GM23248 (cell line): ENCODE data around the gene FTCDNL1. TPM values are rescaled to one million over a fixed set of nuclear protein-coding genes. Genes with fewer than 3 reads are reported as not detected.

Experiments
- DNase-seq: peaks from one replicate; pipeline ENCODE4 v3.0.0-alpha.2; 2015
- H2AFZ ChIP-seq: fragments of 200-600 bp; sonication (generic); 2 replicates; pipeline ENCODE4 v1.6.1; 2016; ENCODE audit warnings: antibody characterized with exemption
- H3F3A ChIP-seq: fragments of 200-600 bp; sonication (generic); 2 replicates; pipeline ENCODE4 v1.6.1; 2016; ENCODE audit warnings: mild to moderate bottlenecking, antibody characterized with exemption, mixed run types; ENCODE audit not compliant: insufficient read depth
- H3K27ac ChIP-seq: fragments of 200-600 bp; sonication (generic); 2 replicates; pipeline ENCODE4 v1.5.1; 2016; ENCODE audit warnings: mild to moderate bottlenecking
- H3K27me3 ChIP-seq: fragments of 200-600 bp; sonication (generic); replicated peaks from 2 replicates; pipeline ENCODE4 v1.6.1; 2016; ENCODE audit warnings: mild to moderate bottlenecking; ENCODE audit not compliant: insufficient read depth
- H3K36me3 ChIP-seq: fragments of 200-600 bp; sonication (generic); 2 replicates; pipeline ENCODE4 v1.6.1; 2016; ENCODE audit warnings: low read depth, mild to moderate bottlenecking
- H3K4me1 ChIP-seq: fragments of 200-600 bp; sonication (generic); 2 replicates; pipeline ENCODE4 v1.6.1; 2016; ENCODE audit warnings: mild to moderate bottlenecking; ENCODE audit not compliant: insufficient read depth
- H3K4me2 ChIP-seq: fragments of 200-600 bp; sonication (generic); one replicate; pipeline ENCODE4 v1.6.1; 2016; ENCODE audit warnings: mild to moderate bottlenecking; ENCODE audit not compliant: unreplicated experiment
- H3K4me3 ChIP-seq: fragments of 200-600 bp; sonication (generic); 2 replicates; pipeline ENCODE4 v1.5.1; 2016; ENCODE audit warnings: mild to moderate bottlenecking
- H3K79me2 ChIP-seq: fragments of 200-600 bp; sonication (generic); 2 replicates; pipeline ENCODE4 v1.6.1; 2016; ENCODE audit warnings: mild to moderate bottlenecking; ENCODE audit not compliant: insufficient read depth
- H3K9ac ChIP-seq: fragments of 200-600 bp; sonication (generic); 2 replicates; pipeline ENCODE4 v1.6.1; 2016; ENCODE audit warnings: mild to moderate bottlenecking
- H3K9me2 ChIP-seq: fragments of 200-600 bp; sonication (generic); 2 replicates; pipeline ENCODE4 v1.6.1; 2016; ENCODE audit warnings: mixed run types, mild to moderate bottlenecking, moderate library complexity; ENCODE audit not compliant: insufficient read depth
- H3K9me3 ChIP-seq: fragments of 200-600 bp; sonication (generic); one replicate; pipeline ENCODE4 v1.6.1; 2017; ENCODE audit warnings: low read depth
- H4K20me1 ChIP-seq: fragments of 200-600 bp; sonication (generic); 2 replicates; pipeline ENCODE4 v1.6.0; 2016; ENCODE audit not compliant: insufficient read depth
- EZH2 ChIP-seq: fragments of 200-600 bp; sonication (generic); IDR thresholded peaks from 2 replicates; pipeline ENCODE4 v1.6.1; 2018; ENCODE audit warnings: antibody characterized with exemption, mild to moderate bottlenecking; ENCODE audit not compliant: insufficient read depth, poor library complexity, severe bottlenecking
- EZH2phosphoT487 ChIP-seq: fragments of 200-600 bp; sonication (generic); IDR thresholded peaks from 2 replicates; pipeline ENCODE4 v1.6.1; 2018; ENCODE audit warnings: antibody characterized with exemption, moderate library complexity, mild to moderate bottlenecking, low read depth; ENCODE audit not compliant: insufficient read depth
- WGBS, 2 experiments: methylation state at CpG; one replicate each; pipeline ENCODE4 v1.1.6; 2015 to 2017; ENCODE audit warnings: low lambda C conversion rate in 2 of 2, low coverage in 1 of 2; ENCODE audit errors: missing lambda C conversion rate in 2 of 2; 5-methylcytosine and 5-hydroxymethylcytosine counted together
- in situ Hi-C: fragments of 300-500 bp; cut with MboI; formaldehyde crosslinking; loops from 2 replicates; pipeline ENCODE4 v1.15.0; 2020
- polyA plus RNA-seq: library from polyadenylated mRNA; unstranded; fragments of >200 nt; fragmentation: Nextera tagmentation; extraction: Ambion mirVana; gene quantifications from 2 replicates; pipeline ENCODE4 v1.2.1, GENCODE V29; 2016
- total RNA-seq: library from RNA; depleted of rRNA; stranded (reverse); fragments of >200 nt; shearing (Covaris generic); gene quantifications from 2 replicates; pipeline ENCODE4 v1.2.3, GENCODE V29; 2014

FTCDNL1 gene
- total and polyA plus RNA-seq, 2 experiments from 2014 or later, result 0.65 to 1.9 TPM

DNA sequence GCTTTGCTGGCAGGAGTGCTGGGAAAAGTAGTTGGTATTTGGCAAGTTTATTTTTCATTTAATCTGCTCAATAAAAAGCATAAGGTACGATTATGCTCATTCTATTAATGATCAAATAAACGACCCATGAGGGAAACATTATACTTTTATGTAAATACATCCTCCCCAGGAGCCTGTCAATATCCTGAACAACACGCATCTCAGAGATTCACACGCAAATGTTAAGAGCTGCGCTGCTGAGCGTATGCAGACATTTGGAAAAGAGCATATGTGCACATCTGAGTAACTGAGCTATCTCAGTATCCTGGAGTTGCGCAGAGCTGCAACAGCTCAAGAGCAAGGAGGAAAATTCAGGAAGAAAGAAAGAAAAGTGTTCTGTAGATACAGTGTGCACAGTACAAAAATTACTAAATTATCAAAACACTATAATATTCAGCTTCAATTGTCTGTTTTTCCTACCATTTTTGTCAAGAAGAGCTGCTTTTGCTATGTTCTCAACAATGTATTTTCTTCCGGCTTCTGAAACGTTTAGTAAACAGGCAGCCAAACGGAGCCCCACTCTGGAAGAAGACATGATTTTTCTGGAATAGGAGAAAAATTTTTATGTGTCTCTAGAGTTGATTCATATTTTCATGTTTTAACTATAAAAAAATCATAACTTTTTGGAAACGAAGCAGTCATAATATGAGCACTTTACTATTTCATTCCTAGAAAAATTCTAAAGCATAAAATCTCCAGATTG lies 2.4 kb downstream of the FTCDNL1 start:
- Histone ChIP-seq H3K9me2 (no peaks in the 10 kb centered on the region), H3K36me3 (no peaks in the 10 kb centered on the region), H3K27ac (no peak overlapping the region), H3K9me3 (no peaks in the 10 kb centered on the region), H4K20me1 (no peaks in the 10 kb centered on the region), H3K4me3 (no peak overlapping the region), H3K27me3 (no peaks in the 10 kb centered on the region), H3K79me2 (no peaks in the 10 kb centered on the region), H3K4me1 (no peaks in the 10 kb centered on the region), H3K4me2 (no peak overlapping the region), H3K9ac (no peak overlapping the region), H3F3A (no peaks in the 10 kb centered on the region), H2AFZ (no peak overlapping the region)
- 83% methylated on average over 11 of the region's 11 CpGs for WGBS, 2 experiments
- DNase-seq, result no peak
- TF ChIP-seq EZH2phosphoT487 (no peak), EZH2 (no peak)
- in situ Hi-C loops, result no loop called here

DNA sequence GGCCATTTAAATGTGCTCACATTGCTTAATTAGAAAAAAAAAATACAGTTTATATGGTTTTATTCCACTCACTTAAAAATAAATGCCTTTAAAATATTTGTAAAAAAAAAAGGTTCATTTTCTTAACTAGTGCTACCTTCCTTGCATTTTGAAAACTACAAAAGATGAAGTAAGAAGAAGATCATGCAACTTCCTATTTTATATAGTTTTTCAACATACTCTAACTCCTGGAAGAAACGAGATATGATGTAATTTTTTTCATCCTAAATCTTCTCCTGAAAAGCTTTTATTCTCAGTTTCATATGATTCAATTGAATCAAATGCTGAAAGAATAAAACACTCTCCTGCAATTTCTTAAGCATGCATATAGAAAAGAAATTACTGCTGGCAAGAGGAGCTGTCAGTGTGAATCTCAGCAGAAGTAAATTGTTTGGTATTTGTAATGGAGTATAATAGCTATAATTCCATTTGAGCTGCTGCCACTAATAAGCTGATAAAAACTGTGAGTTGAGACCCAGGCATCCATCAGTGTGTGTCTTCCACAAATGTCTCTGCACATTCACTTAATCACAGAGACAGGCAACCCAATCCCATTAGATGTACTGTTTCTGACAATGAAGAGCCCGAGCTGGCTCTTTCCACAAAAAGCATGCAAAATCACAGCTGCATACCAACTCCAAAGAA lies 3.7 kb downstream of the FTCDNL1 start:
- Histone ChIP-seq H3K27me3 (no peaks in the 10 kb centered on the region), H3K9ac (no peak overlapping the region), H3K36me3 (no peaks in the 10 kb centered on the region), H3F3A (no peaks in the 10 kb centered on the region), H2AFZ (no peak overlapping the region), H3K4me2 (no peak overlapping the region), H3K9me2 (no peaks in the 10 kb centered on the region), H4K20me1 (no peaks in the 10 kb centered on the region), H3K4me3 (no peak overlapping the region), H3K27ac (no peak overlapping the region), H3K4me1 (no peaks in the 10 kb centered on the region), H3K79me2 (no peaks in the 10 kb centered on the region), H3K9me3 (no peaks in the 10 kb centered on the region)
- in situ Hi-C loops, result no loop called here
- DNase-seq, result no peak
- TF ChIP-seq EZH2phosphoT487 (no peak), EZH2 (no peak)
- WGBS, 2 experiments, result 26 to 34% methylated on average over 2 of the region's 2 CpGs

DNA sequence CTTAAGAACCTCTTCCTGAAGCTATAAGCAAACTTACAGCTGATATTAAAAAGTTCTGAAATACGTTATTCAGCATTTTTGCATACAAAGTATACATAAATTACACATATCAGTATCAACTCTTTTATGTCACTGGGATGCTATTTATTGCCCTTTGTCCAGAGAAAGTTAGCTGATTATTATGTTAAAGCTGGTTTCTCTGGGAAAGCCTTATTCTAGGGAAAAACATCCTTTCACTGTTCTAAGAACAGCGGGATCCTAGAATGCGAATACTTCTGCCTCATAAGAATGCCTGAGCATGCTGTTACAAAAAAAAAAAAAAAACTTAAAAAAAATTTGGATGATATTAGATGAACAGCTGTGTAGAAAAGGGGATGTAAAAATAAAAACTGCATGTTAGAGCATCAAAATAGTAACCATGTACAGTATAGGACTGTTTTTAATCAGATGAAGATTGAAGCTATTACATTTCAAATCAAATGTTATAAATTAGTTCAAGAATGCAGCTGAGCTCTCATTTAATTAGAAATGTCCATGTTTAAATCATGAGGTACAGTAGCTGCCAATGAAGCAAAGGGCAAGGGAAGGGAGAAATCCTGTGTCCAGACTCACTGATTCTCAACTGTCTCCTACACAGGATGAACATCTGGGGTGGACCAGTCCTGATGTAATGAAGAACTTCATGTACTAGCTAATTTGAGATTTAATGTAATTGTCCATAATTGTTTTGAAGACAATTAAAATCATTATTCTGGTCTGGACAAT lies 8.2 kb downstream of the FTCDNL1 start:
- no peak for TF ChIP-seq EZH2phosphoT487
- TF ChIP-seq EZH2, result no peak
- Histone ChIP-seq H3K4me2 (no peak overlapping the region), H3K4me1 (no peaks in the 10 kb centered on the region), H3K9ac (no peak overlapping the region), H3K36me3 (no peaks in the 10 kb centered on the region), H4K20me1 (no peaks in the 10 kb centered on the region), H3K9me2 (no peaks in the 10 kb centered on the region), H3K27ac (no peak overlapping the region), H3K79me2 (no peaks in the 10 kb centered on the region), H3F3A (no peaks in the 10 kb centered on the region), H2AFZ (no peak overlapping the region), H3K9me3 (no peaks in the 10 kb centered on the region), H3K27me3 (no peaks in the 10 kb centered on the region), H3K4me3 (no peak overlapping the region)
- DNase-seq, result no peak
- WGBS, 2 experiments, result 71 to 72% methylated on average over 3 of the region's 3 CpGs
- in situ Hi-C loops, result no loop called here

DNA sequence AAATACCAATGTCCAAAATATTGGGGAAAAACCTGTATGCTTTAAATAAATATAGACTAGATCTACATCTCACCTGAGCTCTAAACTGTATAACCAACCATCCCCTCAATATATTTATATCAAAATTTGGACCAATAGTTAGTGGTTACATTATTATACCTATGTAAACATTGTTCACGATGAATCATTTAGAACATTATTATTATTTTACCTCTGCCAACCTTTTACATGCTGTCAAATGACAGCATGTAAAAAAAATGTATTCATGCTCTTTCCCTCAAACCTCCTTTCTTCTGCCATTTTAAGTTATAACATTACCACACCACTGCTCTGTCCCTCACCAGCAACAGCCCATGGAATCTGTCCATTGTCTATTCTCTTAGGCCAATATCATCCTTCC lies 9.6 kb downstream of the FTCDNL1 start:
- Histone ChIP-seq H3K27ac (no peak overlapping the region), H3K4me2 (no peak overlapping the region), H2AFZ (no peak overlapping the region), H3K4me1 (no peaks in the 10 kb centered on the region), H4K20me1 (no peaks in the 10 kb centered on the region), H3K9me2 (no peaks in the 10 kb centered on the region), H3K36me3 (no peaks in the 10 kb centered on the region), H3K27me3 (no peaks in the 10 kb centered on the region), H3F3A (no peaks in the 10 kb centered on the region), H3K4me3 (no peak overlapping the region), H3K9ac (no peak overlapping the region), H3K79me2 (no peaks in the 10 kb centered on the region), H3K9me3 (no peaks in the 10 kb centered on the region)
- 80 to 87% methylated on average over 1 of the region's 1 CpG for WGBS, 2 experiments
- in situ Hi-C loops, result no loop called here
- TF ChIP-seq EZH2phosphoT487, result no peak
- no peak for TF ChIP-seq EZH2
- DNase-seq, result no peak
